ENCODE results near the gene SIRT1.

DNA sequence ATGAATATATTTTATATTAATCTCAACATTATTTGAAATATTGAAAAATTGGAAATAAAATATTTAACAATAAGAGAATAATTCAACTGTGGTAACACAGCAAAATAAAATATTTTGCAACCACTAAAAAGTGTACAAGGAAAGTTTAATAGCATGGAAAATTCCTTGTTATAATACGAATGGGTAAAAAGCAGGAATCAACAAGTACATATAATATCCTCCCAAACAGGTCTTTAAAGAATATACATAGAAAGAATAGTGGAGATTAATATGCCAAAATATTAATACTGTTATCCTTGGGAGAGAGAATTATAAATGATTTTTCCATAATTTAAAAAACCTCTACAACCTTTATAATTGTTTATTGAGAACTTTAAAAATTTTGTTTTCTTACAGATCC lies 47.5 kb upstream of the SIRT1 start:
- TF ChIP-seq POLR2A (IDR thresholded peaks at IDR 0.05) = no peak
- no peak for TF ChIP-seq EP300 (IDR thresholded peaks at IDR 0.05; ENCODE audit: low read depth)
- TF ChIP-seq, protein P1, sequence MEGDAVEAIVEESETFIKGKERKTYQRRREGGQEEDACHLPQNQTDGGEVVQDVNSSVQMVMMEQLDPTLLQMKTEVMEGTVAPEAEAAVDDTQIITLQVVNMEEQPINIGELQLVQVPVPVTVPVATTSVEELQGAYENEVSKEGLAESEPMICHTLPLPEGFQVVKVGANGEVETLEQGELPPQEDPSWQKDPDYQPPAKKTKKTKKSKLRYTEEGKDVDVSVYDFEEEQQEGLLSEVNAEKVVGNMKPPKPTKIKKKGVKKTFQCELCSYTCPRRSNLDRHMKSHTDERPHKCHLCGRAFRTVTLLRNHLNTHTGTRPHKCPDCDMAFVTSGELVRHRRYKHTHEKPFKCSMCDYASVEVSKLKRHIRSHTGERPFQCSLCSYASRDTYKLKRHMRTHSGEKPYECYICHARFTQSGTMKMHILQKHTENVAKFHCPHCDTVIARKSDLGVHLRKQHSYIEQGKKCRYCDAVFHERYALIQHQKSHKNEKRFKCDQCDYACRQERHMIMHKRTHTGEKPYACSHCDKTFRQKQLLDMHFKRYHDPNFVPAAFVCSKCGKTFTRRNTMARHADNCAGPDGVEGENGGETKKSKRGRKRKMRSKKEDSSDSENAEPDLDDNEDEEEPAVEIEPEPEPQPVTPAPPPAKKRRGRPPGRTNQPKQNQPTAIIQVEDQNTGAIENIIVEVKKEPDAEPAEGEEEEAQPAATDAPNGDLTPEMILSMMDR (IDR thresholded peaks at IDR 0.05) = no peak
- TF ChIP-seq POLR2AphosphoS5 (IDR thresholded peaks at IDR 0.05) = no peak

All from transverse colon (tissue), 4 donors.